Measurements from ENCODE around the gene NPEPL1. TPM values are rescaled to one million over a fixed set of nuclear protein-coding genes. Genes with fewer than 3 reads are reported as not detected.
A peak's percentile ranks its signal among the peaks of the same experiment; 100 is the strongest.

NPEPL1 gene
- total RNA-seq, 2 donors from 2014 or later = 14.7 to 20.6 TPM

DNA sequence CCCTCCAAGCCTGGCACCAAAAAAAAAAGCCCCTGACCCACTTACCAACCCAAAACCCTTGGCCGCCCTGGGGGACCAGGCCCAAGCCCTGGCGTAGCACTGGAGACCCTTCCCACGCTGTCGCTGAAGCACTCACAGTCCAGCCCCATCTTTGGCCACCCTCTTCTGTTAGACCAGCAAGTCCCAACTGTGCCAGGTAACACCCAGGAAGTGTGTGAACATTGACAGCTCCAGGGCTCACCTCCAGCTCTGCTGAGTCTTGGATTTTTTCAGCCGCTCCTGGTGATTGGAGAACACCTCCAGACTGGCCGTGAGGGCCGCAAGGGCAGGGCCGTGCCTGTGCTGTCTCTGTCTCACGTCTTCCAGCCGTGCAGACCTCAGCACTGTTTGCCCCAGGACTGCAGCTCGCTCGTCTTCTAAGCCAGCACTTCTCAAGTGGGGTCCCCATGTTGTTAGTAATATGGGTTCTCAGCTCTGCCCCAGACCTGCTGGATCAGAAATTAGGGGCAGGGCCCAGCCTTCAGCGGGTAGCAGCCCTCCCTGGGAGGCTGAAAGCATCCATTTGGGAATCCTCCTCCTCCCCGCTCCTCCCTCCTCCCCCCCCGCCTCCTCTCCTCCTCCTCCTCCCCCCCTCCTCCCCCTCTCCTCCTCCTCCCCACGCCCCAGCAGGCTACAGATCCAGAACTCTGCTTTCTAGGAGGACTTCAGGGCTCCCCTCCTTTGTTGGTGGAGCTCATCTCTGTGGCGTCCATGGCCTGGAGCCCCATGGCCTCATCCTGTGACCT is 18.1 kb downstream of the NPEPL1 start:
- no peaks in the 10 kb centered on the region for H3K36me3 ChIP-seq
- DNase-seq = peak; percentile 12
- intact Hi-C loops (cut with DNase I) = no loop called here
- no peaks in the 10 kb centered on the region for H3K9me3 ChIP-seq
- H3K27me3 ChIP-seq = no peaks in the 10 kb centered on the region
- TF ChIP-seq, protein P1, sequence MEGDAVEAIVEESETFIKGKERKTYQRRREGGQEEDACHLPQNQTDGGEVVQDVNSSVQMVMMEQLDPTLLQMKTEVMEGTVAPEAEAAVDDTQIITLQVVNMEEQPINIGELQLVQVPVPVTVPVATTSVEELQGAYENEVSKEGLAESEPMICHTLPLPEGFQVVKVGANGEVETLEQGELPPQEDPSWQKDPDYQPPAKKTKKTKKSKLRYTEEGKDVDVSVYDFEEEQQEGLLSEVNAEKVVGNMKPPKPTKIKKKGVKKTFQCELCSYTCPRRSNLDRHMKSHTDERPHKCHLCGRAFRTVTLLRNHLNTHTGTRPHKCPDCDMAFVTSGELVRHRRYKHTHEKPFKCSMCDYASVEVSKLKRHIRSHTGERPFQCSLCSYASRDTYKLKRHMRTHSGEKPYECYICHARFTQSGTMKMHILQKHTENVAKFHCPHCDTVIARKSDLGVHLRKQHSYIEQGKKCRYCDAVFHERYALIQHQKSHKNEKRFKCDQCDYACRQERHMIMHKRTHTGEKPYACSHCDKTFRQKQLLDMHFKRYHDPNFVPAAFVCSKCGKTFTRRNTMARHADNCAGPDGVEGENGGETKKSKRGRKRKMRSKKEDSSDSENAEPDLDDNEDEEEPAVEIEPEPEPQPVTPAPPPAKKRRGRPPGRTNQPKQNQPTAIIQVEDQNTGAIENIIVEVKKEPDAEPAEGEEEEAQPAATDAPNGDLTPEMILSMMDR (IDR thresholded peaks at IDR 0.05) = no peak
- no peak overlapping the region for H3K9ac ChIP-seq (ENCODE audit: low read depth in 2 of 2, low read length in 2 of 2)
- no peak overlapping the region for H3K4me3 ChIP-seq
- H3K27ac ChIP-seq = no peak overlapping the region
- H3K4me1 ChIP-seq = no peaks in the 10 kb centered on the region

DNA sequence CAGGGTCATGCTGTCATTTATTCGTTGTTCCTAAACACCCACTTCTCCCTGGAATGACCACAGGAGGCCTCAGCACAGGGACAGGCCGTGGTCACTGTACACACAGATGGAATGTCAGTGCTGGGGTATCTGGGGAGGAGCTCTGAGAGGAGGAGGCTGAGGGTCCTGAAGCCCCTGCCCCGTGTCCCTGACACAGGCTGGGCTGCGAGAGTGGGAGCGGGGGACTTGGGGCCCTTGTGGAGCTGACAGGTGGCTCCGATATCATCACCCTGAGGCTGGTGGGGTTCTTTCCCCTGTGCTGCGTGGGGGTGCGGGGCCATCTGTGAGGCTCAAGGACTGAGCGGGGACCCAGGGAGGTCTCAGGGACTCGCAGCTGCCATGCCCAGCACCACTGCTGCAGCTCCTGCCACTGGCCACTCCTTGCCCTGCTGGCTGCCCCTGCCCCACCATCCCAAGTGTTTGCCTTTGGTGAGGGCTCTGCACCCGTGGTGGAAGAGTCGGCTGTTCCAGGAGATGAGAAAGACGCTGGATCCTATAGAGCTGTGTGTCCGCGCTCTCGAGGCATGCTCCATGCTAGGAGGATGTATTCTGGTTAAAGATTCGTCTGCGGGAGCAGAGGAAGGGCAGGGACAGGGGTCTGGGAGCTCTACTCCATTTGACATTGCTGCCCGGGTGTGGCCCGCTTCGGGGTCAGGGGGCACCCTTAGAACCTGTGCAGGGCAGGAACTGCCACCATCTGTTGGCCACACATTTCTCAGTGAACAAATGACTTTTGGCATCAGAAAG is 18.9 kb downstream of the NPEPL1 start:
- TF ChIP-seq, protein P1 (IDR thresholded peaks at IDR 0.05) = no peak

DNA sequence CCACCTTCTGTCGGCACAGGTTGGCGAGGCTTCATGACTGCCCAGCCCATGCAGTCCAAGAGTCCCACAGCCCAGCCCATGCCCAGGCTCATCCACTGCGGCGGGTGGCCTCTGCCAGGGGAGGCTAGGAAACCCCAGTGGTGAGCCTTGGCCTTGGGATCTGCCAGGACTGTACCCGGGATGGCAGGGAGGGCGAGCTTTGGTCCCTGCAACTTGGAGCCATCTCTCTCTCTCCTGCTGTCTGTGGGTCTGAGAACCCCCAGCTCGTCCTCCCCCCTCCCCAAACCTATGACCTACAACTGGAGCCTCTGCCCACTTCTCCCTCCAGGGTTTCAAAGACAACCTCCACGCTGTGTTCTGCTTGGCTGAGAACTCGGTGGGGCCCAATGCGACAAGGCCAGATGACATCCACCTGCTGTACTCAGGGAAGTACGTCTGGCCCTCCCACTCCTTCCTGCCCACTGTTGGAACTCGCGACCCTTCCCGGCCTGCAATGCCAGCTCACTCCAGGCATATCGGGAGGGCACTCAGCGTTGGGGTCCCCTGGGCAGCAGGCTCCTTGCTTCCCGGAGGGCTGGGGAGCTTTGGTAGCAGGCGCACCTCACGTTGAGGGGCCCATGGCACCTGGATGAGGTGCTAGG is 19.7 kb downstream of the NPEPL1 start:
- H3K9me3 ChIP-seq = no peaks in the 10 kb centered on the region
- intact Hi-C loops (cut with DNase I) = no loop called here
- TF ChIP-seq, protein P1 (IDR thresholded peaks at IDR 0.05) = no peak
- H3K4me3 ChIP-seq = no peak overlapping the region
- no peaks in the 10 kb centered on the region for H3K27me3 ChIP-seq
- peak; percentile 13 for DNase-seq
- no peak overlapping the region for H3K9ac ChIP-seq (ENCODE audit: low read depth in 2 of 2, low read length in 2 of 2)
- H3K4me1 ChIP-seq = no peaks in the 10 kb centered on the region
- H3K36me3 ChIP-seq = no peaks in the 10 kb centered on the region
- H3K27ac ChIP-seq = no peak overlapping the region

More for the DNA sequence above, 18.9 kb downstream of the NPEPL1 start:
- no peak overlapping the region for H3K27ac ChIP-seq
- DNase-seq = peak; percentile 14
- H3K9me3 ChIP-seq = no peaks in the 10 kb centered on the region
- intact Hi-C loops (cut with DNase I) = no loop called here
- H3K4me1 ChIP-seq = no peaks in the 10 kb centered on the region
- no peaks in the 10 kb centered on the region for H3K36me3 ChIP-seq
- no peaks in the 10 kb centered on the region for H3K27me3 ChIP-seq
- H3K9ac ChIP-seq (ENCODE audit: low read depth in 2 of 2, low read length in 2 of 2) = no peak overlapping the region
- no peak overlapping the region for H3K4me3 ChIP-seq

DNA sequence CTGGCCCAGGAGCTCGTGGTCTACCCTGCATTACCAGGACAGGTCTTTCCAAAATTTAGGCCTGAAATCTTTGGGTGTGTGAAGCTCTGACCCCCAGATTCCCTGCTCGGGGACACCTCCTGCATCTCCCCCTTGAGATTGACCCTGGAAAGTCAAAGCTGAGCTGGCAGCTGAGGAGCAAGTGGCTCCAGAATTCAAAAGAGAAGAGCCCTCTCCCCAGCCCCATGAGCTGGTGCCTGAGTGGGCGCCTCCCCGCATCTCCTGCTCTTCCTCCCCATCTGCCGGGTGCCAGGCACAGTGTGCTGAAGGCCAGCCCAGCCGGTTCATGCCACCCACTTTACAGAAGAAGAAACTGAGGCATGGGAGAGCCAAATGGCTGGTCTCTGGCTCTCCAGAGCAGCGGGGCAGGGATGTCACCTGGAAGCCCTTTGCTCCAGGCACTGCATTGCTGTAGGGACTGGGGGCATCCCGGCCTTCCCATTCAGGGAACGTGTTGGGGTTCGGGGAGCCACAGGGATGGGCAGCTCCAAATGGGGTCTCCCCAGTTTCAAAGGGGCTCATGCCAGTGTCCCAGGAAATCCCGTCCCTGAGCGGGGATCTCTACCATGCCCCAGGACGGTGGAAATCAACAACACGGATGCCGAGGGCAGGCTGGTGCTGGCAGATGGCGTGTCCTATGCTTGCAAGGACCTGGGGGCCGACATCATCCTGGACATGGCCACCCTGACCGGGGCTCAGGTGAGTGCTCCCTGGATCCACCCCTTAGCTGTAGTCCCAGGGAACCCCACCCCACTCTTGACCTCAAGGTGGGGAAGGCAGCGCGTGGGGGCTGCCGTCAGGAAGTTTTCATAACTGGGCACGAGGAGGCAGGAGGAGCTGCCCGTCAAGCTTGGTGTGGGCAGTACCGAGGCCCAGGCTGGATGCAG is 20.5 kb downstream of the NPEPL1 start:
- peak; percentile 12 for DNase-seq
- intact Hi-C loops (cut with DNase I) = no loop called here
- TF ChIP-seq, protein P1 (IDR thresholded peaks at IDR 0.05) = no peak
- Histone ChIP-seq H3K27me3 (no peaks in the 10 kb centered on the region), H3K27ac (no peak overlapping the region), H3K9ac (ENCODE audit: low read depth in 2 of 2, low read length in 2 of 2) (no peak overlapping the region), H3K36me3 (no peaks in the 10 kb centered on the region), H3K9me3 (no peaks in the 10 kb centered on the region), H3K4me3 (no peak overlapping the region), H3K4me1 (no peaks in the 10 kb centered on the region)
